Effector memory CD8-positive, alpha-beta T cell (primary cell): ENCODE data around the gene EVI5L.
A peak's percentile ranks its signal among the peaks of the same experiment; 100 is the strongest.
"Not testable (repeated sequence)": the region's sequence is repeated elsewhere in the genome, so short reads cannot be mapped to it uniquely, and the experiment has no call there.

Source experiments
- ATAC-seq: fragments of 150-1000 bp; cut with Tn5 transposase; replicated peaks from 2 replicates; pipeline ENCODE4 v1.10.0; 2021; ENCODE audit warnings: mild to moderate bottlenecking, moderate library complexity
- DNase-seq, 3 experiments: peaks; one replicate each; pipeline ENCODE4 v3.0.0; 2021
- H3K27ac Mint-ChIP-seq, 2 donors: one replicate each; pipeline ENCODE4 v1.8.0; 2022; ENCODE audit warnings: mild to moderate bottlenecking in 2 of 2, mixed read lengths in 2 of 2, moderate library complexity in 2 of 2
- H3K27me3 Mint-ChIP-seq, 2 donors: one replicate each; pipeline ENCODE4 v1.8.0; 2022; ENCODE audit warnings: mixed read lengths in 2 of 2
- H3K36me3 Mint-ChIP-seq: one replicate; pipeline ENCODE4 v1.8.0; 2022; ENCODE audit warnings: mild to moderate bottlenecking, moderate library complexity, mixed read lengths; ENCODE audit not compliant: insufficient read depth
- H3K4me1 Mint-ChIP-seq, 2 donors: one replicate each; pipeline ENCODE4 v1.8.0; 2022; ENCODE audit warnings: low read depth in 2 of 2, mixed read lengths in 2 of 2
- H3K4me3 Mint-ChIP-seq, 2 donors: one replicate each; pipeline ENCODE4 v1.8.0; 2022; ENCODE audit warnings: mild to moderate bottlenecking in 2 of 2, mixed read lengths in 2 of 2, moderate library complexity in 2 of 2
- H3K9me3 Mint-ChIP-seq, 2 donors: one replicate each; pipeline ENCODE4 v1.8.0; 2022; ENCODE audit warnings: mixed read lengths in 2 of 2

EVI5L gene

DNA sequence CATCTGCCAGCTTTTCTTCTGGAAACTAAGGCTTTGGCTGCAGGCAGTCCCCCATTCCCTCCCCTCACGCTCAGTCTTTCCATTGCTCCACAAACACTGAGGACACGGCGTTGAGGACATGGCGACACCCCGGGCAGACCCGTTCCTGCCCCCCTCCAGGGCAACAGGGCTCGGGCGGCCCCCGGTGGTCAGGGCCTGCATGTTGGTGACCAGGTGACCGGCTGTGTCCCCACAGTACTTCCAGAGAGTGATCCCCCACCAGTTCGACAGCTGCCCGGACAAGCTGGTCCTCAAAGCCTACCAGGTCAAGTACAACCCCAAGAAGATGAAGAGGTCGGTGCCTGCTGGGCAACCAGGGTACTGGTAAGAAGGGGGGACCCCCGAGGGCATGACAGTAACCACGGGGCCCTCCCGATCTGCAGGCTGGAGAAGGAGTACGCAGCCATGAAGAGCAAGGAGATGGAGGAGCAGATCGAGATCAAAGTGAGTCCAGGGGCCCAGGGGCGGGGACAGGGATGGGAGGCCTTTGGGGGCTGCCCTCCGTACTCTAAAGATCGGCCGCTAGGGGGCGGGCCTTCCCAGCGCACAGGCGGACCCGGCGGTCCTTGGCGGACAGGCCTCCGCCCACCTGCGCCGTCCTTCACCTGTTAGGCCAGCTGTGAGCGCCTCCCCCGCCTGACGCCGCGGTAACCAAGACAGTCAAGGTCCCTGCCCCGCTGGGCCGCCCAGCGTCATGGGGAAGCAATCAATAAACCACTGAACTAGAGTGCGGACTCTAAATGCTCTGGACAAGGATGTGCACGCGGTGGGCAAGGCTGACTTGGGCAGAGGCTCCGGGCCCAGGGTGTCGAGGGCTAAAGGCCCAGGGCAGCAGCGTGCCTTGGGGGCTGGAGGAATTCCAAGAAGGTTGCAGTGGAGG lies 23.1 kb downstream of the EVI5L start:
- peaks cover 5 to 44% of the 10 kb centered on the region in 2 donors for H3K27me3 Mint-ChIP-seq
- no peaks in the 10 kb centered on the region for H3K9me3 Mint-ChIP-seq
- peak; percentile 94 for ATAC-seq
- DNase-seq, result peak; percentile 58 to 61 (median 59)
- peak overlapping the region in 1 of 2 donors; percentile 32 for H3K27ac Mint-ChIP-seq
- H3K36me3 Mint-ChIP-seq, result peaks cover 3% of the 10 kb centered on the region
- H3K4me1 Mint-ChIP-seq, result peaks cover 5 to 8% of the 10 kb centered on the region in 2 donors
- H3K4me3 Mint-ChIP-seq, result no peak overlapping the region

DNA sequence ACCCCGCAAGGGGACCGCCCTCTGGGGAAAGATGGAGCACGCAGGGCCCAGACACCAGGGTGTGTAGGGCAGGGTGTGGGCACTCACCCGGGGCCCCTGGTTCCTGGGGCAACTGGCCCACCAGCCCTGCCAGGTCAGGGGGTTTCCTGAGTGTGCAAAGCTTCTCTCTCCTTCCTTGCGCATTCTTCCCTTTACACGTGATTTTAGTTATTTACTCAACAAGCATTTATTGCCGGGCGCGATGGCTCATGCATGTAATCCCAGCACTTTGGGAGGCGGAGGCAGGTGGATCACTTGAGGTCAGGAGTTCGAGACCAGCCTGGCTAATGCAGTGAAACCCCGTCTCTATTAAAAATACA lies 23.7 kb downstream of the EVI5L start:
- Mint-ChIP-seq H3K36me3 (peaks cover 3% of the 10 kb centered on the region), H3K9me3 (no peaks in the 10 kb centered on the region), H3K4me1 (peaks cover 5 to 8% of the 10 kb centered on the region in 2 donors), H3K4me3 (no peak overlapping the region), H3K27ac (no peak overlapping the region), H3K27me3 (peaks cover 5 to 44% of the 10 kb centered on the region in 2 donors)
- DNase-seq (no peak), ATAC-seq (peak; percentile 9)

DNA sequence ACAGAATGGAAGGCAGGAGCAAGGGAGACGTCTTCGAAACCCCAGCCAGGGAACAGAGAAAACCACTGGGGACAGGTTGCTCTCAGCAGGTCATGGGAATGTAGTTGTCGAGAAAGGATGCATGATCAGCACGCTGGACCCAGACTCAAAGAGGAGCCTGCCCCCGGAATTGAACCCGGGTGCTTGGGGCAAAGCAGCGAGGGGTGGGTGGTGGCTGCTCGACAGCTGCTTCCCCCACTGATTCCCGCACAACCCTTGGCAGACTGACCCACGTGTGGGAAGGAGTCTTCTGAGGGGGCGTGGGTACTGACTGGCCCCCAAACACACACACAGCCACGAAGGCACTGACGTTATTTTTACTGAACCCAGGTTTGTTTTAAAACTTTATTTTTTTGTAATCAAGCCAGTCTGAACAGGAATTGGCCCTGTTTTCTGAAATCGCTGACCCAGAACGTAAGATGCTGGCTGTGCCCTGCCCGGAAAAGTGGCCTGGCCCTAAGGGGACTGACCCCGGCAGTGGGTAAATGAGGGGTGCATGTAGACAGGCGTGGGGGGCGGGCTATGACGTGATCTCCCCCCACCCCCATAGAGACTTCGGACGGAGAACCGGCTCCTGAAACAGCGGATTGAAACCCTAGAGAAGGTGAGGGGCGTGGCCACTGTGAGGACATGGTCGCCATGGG lies 25.5 kb downstream of the EVI5L start:
- ATAC-seq, result no peak
- no peaks in the 10 kb centered on the region for H3K9me3 Mint-ChIP-seq
- H3K4me3 Mint-ChIP-seq, result no peak overlapping the region
- no peaks in the 10 kb centered on the region for H3K36me3 Mint-ChIP-seq
- H3K27ac Mint-ChIP-seq, result no peak overlapping the region
- DNase-seq, result no peak
- H3K27me3 Mint-ChIP-seq, result peaks cover 7 to 50% of the 10 kb centered on the region in 2 donors
- H3K4me1 Mint-ChIP-seq, result peaks cover 5 to 8% of the 10 kb centered on the region in 2 donors

DNA sequence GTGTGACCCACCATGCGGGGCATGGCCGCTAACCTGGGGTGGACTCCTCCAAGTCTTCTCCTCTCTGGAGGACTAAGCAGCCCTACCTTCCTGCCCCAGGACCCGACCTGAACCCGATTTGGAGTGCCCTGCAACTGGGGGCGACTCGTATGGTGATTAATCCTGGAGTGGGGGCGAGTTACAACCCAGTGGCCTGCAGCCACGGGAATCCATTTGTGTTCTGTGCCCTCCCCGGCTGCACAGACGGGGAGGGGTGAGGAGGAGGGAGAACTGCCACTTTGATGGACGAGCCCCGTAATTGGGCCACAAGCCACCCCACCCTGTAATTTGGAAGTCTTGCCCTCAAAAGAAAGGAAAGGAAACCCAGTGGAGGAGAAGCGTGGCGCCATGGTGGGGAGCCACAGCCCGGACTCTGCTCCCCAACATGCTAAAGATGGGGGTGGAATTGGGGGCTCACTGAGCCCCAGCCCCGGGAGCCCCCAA lies 26.1 kb downstream of the EVI5L start:
- peaks cover 5 to 8% of the 10 kb centered on the region in 2 donors for H3K4me1 Mint-ChIP-seq
- H3K27me3 Mint-ChIP-seq, result peaks cover 13 to 56% of the 10 kb centered on the region in 2 donors
- H3K4me3 Mint-ChIP-seq, result no peak overlapping the region
- H3K27ac Mint-ChIP-seq, result no peak overlapping the region
- ATAC-seq (no peak), DNase-seq (no peak)
- no peaks in the 10 kb centered on the region for H3K36me3 Mint-ChIP-seq
- H3K9me3 Mint-ChIP-seq, result no peaks in the 10 kb centered on the region

DNA sequence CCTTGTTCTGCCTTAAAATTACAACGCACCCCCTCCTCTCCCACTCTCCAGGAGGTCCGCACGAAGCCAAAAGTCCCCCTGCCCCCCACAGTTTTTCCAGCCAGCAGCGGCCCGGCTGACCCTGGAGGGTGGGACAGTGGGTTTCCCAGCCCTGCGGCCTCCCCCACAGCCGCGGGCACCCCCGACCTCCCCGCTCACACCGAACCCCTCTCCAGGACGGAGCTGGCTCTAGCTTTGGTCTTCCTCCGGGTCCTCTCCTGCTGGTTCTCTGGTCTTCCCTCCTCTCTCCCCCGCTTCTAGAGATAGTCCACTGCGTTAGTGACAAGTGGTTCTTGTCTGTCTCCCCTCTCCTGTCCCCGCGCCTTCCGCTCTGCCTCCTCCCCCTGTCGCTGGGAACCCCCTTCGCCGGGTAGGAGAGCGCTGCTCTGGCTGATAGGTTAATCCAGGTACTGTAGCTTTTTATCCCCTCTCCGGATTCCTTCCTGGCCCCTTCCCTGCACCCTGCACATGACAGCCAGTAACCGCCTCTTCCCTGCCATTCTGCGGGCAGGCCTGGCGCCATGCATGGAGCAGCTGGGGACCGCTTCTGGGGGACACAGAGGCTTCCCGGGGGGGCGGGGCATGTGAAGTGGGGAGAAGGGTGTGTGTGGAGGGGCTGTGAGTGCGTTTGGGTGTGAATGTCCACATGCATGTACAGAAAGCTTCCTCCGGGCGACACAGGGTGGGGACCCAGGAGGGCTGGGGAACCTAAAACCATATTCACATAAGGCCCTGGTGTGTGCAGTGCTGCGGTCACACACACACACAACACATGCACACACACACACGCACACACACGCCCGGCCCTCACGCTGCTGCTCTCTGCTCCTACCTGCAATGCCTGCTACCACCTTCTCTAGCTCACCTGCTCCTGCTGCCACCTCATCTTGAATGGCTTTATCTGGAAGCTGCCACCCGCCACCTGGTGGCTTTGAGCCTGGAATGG lies 27.0 kb downstream of the EVI5L start:
- Mint-ChIP-seq H3K27me3 (peaks cover 16 to 61% of the 10 kb centered on the region in 2 donors), H3K4me1 (peaks cover 6 to 8% of the 10 kb centered on the region in 2 donors), H3K4me3 (no peak overlapping the region), H3K36me3 (no peaks in the 10 kb centered on the region), H3K9me3 (no peaks in the 10 kb centered on the region), H3K27ac (no peak overlapping the region)
- DNase-seq (no peak), ATAC-seq (no peak)

DNA sequence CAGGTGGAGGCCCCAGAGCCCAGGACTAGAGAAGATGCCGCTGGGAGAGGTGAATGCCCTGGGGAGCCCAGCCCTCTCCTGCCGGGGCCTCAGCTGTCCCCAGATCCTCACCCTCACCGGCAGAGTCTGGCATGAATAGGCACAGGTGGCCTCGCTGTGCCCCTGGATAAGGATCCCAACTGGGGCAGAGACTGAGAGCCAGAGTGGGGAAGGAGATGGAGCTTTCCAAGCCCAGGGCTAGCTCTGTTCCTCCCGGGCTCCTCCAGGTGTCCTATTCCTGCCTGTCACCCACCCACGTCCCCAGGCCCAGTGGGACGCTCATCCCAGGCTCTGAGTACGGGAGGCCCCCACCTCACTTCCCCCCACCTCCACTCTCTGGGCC lies 27.7 kb downstream of the EVI5L start:
- peaks cover 6 to 7% of the 10 kb centered on the region in 2 donors for H3K4me1 Mint-ChIP-seq
- H3K9me3 Mint-ChIP-seq, result no peaks in the 10 kb centered on the region
- H3K27me3 Mint-ChIP-seq, result peaks cover 16 to 59% of the 10 kb centered on the region in 2 donors
- no peak overlapping the region for H3K4me3 Mint-ChIP-seq
- no peak overlapping the region for H3K27ac Mint-ChIP-seq
- DNase-seq (no peak), ATAC-seq (no peak)
- H3K36me3 Mint-ChIP-seq, result no peaks in the 10 kb centered on the region

DNA sequence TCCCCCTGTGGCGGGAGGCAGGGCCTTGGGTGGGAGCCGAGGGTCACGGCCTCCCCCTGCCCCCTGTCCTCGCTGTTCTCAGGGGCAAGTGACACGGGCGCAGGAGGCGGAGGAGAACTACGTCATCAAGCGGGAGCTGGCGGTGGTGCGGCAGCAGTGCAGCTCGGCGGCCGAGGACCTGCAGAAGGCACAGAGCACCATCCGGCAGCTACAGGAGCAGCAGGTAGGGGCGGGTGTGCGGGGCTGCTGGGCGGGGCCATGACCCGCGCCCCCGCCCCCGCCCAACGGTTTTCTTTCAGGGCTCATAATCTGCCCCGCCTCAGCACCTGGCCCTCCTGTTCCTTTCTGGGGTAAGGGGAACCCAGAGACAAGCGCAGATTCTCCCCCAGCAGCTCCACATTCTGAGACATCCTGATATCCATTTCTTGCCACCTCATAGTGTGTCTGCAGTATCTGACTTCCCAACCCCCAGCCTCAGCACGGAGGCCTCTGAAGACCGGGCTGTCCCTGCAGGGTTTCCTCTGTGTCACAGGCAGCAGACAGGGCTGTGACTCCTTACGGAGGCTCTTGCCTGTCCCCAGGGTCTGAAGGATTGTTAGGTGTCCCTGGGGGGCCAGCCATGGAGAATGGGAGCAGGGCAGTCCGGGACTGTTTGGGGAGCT lies 28.2 kb downstream of the EVI5L start:
- Mint-ChIP-seq H3K9me3 (no peaks in the 10 kb centered on the region), H3K4me1 (peaks cover 2% of the 10 kb centered on the region in 2 donors), H3K4me3 (no peak overlapping the region), H3K27ac (no peak overlapping the region), H3K27me3 (peaks cover 16 to 53% of the 10 kb centered on the region in 2 donors), H3K36me3 (no peaks in the 10 kb centered on the region)
- DNase-seq (no peak), ATAC-seq (no peak)

DNA sequence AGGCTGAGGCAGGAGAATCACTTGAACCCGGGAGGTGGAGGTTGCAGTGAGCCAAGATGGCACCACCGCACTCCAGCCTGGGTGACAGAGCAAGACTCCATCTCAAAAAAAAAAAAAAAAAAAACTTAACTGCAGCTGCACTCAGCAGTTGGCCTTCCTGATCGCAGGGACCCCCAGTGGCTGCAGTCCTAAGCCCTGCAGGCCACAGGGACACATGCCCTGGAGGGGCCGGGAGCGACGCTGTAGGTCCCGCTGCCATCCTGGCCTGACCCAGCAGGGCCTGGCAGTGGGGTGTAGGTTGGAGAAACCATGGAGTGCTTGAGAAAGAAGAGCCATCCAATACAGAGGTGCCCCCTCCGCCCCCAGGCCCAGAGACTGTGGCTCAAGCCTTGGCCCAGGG lies 29.1 kb downstream of the EVI5L start:
- not testable (repeated sequence) for H3K4me3 Mint-ChIP-seq, H3K27ac Mint-ChIP-seq, ATAC-seq, H3K9me3 Mint-ChIP-seq, DNase-seq, H3K4me1 Mint-ChIP-seq, H3K36me3 Mint-ChIP-seq
- H3K27me3 Mint-ChIP-seq, result peaks cover 16 to 55% of the 10 kb centered on the region in 2 donors

DNA sequence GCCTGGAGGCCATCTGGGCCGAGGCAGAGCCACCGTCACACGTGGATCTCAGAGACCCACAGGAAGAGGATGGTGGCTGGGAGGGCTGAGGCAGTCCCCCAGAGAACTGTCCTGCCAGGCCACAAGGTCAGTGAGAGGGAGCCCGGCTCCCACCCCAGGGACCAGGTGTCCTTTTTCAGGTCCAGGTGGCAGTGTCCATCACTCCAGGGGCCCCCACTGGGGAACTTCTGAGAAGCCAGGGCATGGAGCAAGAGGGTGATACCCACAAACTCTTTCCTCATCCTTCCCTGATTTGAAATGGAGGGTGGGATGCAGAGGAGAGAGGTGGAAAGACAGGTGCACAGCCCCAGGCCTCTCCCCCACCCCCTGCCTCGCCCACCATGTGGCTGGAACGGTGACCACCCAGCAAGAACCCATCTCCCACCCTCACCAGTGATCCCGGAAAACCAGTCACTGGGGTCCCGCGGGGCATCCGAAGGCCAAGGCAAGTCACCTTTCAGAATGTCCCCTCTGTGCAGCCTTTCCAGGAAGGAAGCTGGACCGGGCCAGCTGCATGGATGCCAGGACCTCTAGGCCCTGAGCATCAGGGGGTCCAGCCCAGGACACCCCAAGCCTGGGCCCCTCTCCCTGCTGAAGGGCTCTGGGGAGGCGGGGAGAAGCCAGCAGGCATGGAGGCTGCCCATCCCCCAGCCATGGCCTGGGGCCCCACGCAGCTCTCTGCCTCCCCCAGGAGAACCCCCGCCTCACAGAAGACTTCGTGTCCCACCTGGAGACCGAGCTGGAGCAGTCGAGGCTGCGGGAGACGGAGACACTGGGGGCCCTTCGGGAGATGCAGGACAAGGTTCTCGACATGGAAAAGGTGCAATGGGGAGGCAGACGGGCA lies 30.1 kb downstream of the EVI5L start:
- H3K27ac Mint-ChIP-seq, result no peak overlapping the region
- H3K27me3 Mint-ChIP-seq, result peaks cover 18 to 62% of the 10 kb centered on the region in 2 donors
- H3K4me3 Mint-ChIP-seq, result no peak overlapping the region
- no peaks in the 10 kb centered on the region for H3K9me3 Mint-ChIP-seq
- peaks cover 5 to 6% of the 10 kb centered on the region in 2 donors for H3K4me1 Mint-ChIP-seq
- DNase-seq, result no peak
- H3K36me3 Mint-ChIP-seq, result peaks cover 2% of the 10 kb centered on the region
- ATAC-seq, result no peak

DNA sequence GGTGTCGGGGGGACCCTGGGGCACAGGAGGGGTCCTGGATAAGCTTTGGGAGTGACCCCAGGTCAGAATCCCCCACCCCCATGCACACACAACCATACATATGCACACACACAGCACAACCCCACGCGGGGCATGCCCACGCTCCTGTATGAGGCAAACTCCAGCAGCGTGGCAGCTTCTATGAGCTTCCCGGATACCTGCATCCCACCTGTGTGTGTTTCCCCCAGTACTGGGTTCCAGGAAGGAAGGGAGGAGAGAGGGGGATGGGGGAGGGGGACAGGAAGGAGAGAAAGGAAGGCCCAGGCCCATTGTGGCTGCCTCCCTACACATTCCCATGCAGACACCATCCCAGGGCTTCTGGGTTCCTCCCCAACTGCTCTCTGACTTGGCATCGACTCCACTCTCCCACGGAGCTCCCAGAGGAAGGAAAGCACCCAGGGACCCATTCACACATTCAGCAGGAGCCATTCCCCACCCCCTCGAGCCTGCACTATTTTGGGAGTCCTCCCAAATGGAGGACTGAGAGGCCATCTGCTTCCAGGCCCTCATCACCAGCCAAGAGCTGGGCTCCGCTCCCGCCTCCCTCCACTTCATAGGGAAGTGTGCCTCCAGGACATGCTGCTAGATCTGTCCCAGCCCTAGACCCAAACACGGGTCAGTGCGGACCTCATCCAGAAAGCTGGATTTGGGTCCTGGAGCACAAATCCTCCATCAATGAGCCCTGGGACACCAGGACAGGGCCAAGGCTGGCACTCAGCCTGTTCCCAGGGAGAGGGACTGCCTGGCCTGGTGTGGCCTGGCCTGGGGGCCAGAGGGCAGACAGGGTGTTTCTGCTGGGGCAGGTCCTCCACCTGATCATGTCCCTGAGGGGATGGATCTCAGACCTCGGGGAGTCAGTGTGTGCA lies 30.9 kb downstream of the EVI5L start:
- Mint-ChIP-seq H3K27ac (no peak overlapping the region), H3K36me3 (peaks cover 2% of the 10 kb centered on the region), H3K9me3 (no peaks in the 10 kb centered on the region), H3K4me3 (peak overlapping the region; percentile 17 to 54), H3K4me1 (peaks cover 10% of the 10 kb centered on the region in 2 donors), H3K27me3 (peaks cover 23 to 60% of the 10 kb centered on the region in 2 donors)
- DNase-seq, result no peak
- ATAC-seq, result no peak
